ENCODE measurements around the gene TBC1D3H.
A peak's percentile ranks its signal among the peaks of the same experiment; 100 is the strongest.
"Not testable (repeated sequence)": the region's sequence is repeated elsewhere in the genome, so short reads cannot be mapped to it uniquely, and the experiment has no call there.

TBC1D3H gene

GRCh38 chr17:36388385-36389245 is at the start of gene TBC1D3H:
Gene TBC1D3H, minus strand, starts transcription at chr17:36388435. Its CDS starts 1,540 bp downstream, at chr17:36386895.
- intact Hi-C loops (cut with DNase I): not testable (repeated sequence)
- peak in 3 of 10 donors; percentile 8 to 45 (median 41) for DNase-seq

- DNase-seq; intact Hi-C loops (cut with DNase I): not testable (repeated sequence)
These were observed 40.7 kb upstream of the TBC1D3H start for GRCh38 chr17:36428891-36429290.

GRCh38 chr17:36415180-36415941 is 27.1 kb upstream of the TBC1D3H start:
- DNase-seq; intact Hi-C loops (cut with DNase I): not testable (repeated sequence)

GRCh38 chr17:36390943-36391645 is 2.9 kb upstream of the TBC1D3H start:
- intact Hi-C loops (cut with DNase I); DNase-seq: not testable (repeated sequence)

- intact Hi-C loops (cut with DNase I): not testable (repeated sequence)
- DNase-seq: peak in 2 of 10 donors; percentile 17 to 19
These were observed 12.3 kb downstream of the TBC1D3H start for GRCh38 chr17:36375938-36376337.

- intact Hi-C loops (cut with DNase I); DNase-seq: not testable (repeated sequence)
These were observed 25.7 kb downstream of the TBC1D3H start for GRCh38 chr17:36362496-36362895.

All from posterior cingulate gyrus (tissue), 11 donors.